ENCODE results near the gene SLC22A5.

The SLC22A5 gene

DNA sequence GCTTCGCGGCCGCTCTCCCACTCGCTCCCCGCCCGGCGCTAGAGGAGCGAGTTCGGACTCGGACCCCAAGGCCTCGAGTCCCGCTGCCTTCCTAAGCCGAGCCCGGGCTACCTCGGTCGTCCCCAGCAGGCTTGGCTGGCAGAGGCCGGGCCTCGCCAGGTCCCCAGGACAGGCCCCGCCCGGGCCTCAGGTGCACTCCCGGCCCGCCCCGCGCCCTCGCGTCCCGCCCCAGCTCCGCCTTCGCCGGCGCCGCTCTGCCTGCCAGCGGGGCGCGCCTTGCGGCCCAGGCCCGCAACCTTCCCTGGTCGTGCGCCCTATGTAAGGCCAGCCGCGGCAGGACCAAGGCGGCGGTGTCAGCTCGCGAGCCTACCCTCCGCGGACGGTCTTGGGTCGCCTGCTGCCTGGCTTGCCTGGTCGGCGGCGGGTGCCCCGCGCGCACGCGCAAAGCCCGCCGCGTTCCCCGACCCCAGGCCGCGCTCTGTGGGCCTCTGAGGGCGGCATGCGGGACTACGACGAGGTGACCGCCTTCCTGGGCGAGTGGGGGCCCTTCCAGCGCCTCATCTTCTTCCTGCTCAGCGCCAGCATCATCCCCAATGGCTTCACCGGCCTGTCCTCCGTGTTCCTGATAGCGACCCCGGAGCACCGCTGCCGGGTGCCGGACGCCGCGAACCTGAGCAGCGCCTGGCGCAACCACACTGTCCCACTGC, at the start of gene SLC22A5:
Gene SLC22A5 (plus strand): TSS at position 237 of the 707 bp plus-strand sequence. CDS start 263 bp downstream, at position 500.
- peak; percentile 34 for DNase-seq (ENCODE audit: low read depth)

DNA sequence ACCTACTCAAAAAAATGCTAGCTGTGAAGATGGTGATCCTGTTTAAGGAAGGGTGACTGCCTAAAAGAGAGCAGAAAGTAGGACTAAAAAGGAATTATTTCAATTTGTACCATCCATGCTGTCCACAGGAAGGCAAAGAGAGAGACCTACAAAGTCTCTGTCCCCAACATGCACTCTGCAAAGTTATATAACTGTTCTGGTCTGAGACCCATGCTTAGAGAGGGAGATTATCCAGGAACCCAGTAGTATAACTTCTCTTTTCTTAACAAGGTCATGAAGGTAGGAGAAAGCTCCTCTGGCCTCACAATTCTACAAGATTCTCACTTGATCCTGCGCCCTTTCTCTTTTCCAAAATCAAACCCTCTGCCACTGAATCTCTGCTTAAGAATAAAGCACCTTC, 49.5 kb upstream of the SLC22A5 start:
- DNase-seq (ENCODE audit: low read depth) = no peak

DNA sequence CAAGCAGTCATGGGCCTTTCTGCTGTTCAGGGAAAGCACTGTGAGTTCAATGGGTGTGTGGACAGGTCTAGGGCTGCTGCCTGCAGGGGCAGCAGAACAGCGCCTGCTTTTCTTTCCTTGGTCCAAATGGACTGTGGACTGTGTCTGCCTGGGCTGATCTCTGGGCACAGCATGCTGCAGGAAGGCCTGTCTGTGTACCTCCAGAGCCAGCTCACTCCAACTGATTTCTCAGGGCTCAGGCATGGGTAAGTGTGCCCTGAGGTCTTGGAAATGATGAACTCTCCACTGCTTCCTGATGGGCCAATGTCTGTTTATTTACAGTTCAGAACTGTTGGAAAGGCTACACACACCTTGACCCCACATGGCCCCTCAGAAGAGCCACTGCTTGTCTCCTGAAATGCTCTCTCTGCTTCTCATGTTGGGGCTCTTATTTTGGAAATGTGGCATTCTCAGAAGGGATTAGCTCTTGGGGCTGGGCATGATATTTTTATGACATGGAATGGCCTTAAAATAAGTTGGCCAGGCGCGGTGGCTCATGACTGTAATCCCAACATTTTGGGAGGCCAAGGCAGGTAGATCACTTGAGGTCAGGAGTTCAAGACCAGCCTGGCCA, 48.3 kb upstream of the SLC22A5 start:
- no peak for DNase-seq (ENCODE audit: low read depth)

DNA sequence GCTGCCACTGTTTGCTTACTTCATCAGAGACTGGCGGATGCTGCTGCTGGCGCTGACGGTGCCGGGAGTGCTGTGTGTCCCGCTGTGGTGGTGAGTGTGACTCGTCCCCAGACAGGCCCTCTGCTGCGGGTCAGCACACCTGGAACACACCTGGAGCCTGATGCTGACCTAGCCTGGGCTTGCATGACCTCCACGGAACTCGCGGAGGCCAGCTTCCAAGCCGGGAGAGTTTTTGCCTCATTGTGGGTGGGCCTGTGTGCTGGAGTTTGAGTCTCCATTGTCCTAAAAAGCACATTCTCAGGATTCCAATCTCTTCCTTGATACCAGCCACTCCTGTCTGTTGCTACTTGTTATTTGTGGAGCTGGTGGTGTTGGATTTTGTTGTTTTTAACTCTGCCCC, 47.2 kb upstream of the SLC22A5 start:
- no peak for DNase-seq (ENCODE audit: low read depth)

DNA sequence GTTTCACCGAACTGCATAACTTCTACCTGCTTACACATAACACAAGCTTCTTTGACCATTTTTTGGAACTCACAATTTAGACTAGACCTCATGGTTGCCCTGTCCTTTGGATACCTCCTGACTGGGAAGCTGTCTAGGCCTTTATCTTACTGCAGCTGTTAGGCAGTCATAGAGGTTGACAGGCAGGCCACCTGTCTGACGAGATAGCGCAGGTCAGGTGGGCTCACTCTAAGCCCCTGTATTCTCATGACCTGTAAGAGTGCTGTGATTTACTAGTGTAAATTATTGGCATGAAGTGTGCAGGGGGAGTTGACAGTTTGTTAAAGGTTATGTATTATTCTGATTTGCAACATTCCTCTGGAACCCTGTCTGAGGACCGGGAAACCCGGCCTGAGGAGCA, 46.3 kb upstream of the SLC22A5 start:
- DNase-seq (ENCODE audit: low read depth) = no peak

DNA sequence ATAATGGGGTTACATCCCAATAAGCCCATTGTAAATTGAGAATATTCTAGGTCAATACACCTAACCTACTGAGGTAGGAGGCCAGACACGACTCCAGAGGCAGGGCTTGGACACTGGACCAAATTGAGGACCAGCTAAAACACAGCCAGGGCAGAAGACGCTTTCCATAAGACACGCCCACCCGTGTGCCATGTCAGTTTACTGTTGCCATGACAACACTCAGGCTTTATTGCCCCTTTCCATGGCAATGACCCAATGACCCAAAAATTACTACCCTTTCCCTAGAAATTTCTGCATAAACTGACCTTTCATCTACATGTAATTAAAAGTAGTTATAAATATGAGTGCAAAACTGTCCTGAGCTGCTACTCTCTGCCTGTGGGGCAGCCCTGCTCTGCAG, 43.8 kb upstream of the SLC22A5 start:
- no peak for DNase-seq (ENCODE audit: low read depth)

DNA sequence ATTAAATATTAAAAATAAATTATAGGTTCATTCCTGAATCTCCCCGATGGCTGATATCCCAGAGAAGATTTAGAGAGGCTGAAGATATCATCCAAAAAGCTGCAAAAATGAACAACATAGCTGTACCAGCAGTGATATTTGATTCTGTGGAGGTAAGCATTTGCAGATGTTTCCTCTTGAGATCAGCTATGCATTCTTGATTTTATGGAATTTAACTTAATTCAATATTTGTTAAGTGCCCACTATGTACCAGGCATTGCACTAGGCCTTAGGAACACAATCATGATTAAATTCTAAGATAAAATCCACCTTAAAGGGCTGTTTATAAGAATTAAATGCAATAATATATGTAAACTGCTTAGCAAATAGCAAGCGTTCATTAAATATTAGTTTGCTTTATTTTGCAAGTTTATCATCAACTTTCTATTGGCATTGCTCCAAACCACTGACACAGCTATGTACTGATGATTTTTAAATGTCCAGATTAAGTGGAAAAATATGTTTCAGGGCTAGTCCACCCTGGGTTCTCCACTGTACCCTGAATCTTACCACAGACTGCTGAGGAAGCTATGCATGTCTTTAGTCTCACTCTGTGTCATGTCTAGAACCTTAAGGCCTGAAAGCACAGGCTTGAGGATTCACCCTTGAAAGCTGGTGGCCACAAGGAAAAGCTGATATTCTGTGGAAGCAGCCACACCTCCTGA, 42.1 kb upstream of the SLC22A5 start:
- no peak for DNase-seq (ENCODE audit: low read depth)

DNA sequence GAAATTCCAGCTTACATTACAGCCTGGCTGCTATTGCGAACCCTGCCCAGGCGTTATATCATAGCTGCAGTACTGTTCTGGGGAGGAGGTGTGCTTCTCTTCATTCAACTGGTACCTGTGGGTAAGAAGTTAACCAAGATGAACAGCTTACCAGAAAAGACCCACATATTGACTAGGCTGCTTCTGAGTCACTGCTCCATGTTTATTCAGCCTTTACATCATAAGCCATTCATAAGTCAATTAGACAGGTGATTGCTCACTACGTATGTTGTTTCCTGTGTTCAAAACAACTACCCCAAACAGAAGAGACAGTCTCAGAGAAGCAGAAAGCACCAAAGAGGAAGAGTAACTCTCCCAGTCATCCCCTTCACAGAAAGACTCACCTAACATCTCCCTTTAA, 34.7 kb upstream of the SLC22A5 start:
- DNase-seq (ENCODE audit: low read depth) = no peak

DNA sequence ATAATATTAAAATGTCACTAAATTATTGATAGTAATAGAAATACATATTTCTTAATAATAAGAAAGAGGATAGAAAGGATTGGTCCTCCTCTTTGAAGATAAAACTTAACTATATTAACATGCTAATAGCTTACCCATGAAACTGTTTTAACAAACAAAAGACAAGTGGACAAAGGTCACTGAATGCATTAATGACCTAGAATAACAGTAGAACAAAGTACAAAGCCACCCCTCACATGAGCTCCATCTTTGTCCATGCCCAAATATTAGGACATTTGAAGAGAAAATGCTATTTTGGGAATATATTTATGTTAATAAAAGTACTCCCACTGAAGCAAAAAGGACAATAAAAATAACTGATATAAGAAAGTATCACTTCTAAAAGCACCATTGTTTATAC, 34.1 kb upstream of the SLC22A5 start:
- no peak for DNase-seq (ENCODE audit: low read depth)

DNA sequence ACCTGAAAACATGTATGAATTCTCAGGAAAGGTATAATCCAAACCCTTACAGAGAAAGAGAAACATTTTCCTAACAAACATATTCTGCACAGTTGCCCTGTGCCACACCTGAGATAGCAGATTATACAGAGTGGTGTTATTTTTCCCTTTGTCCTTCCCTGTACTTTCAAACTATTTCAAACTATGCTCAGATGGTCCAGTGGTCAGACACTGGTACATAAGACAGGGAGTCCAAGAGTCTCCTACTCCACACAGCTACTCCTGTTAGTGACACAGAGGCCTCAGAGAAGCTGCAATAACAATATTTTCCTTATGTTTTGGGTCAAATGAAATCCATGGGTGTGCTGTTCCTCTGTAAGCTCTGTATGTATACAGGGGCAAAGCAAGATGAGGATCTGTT, 30.0 kb upstream of the SLC22A5 start:
- no peak for DNase-seq (ENCODE audit: low read depth)

DNA sequence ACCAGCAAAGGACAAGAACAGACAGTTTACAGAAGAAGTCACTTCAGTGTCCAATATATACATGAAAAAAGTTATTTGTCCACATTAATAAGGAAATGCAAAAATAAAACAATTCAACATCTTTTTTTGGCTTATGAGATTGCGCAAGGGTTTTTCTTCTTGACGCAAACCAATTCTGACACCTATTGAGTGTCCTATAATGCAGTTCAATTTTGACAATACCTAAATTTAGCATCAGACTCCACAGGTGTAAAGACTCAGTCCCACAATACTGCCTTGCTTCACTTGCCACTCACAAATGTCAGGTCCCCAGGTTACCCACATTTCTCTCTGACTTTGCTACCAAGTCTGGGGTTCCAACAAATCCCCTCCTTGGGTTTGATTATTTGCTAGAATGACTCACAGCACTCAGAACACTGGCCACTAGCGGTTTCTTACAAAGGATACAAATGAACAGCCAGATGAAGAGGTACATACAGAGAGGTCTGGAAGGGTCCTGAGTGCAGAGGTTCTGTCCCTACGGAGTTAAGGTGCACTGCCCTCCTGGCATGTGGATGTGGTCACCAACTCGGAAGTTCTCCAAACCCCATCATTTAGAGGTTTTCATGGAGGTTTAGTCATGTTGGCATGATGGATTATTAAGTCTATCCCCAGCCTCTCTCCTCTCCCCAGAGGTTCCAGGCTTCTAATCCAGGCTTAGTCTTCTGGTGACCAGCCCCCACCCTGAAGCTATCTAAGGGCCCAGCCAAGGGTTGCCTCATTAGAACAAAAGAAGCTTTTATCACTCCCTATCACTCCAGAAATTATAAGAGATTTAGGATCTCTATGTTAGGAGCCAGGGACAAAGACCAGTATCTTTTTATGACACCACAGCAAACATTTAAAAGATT, 27.0 kb upstream of the SLC22A5 start:
- no peak for DNase-seq (ENCODE audit: low read depth)

DNA sequence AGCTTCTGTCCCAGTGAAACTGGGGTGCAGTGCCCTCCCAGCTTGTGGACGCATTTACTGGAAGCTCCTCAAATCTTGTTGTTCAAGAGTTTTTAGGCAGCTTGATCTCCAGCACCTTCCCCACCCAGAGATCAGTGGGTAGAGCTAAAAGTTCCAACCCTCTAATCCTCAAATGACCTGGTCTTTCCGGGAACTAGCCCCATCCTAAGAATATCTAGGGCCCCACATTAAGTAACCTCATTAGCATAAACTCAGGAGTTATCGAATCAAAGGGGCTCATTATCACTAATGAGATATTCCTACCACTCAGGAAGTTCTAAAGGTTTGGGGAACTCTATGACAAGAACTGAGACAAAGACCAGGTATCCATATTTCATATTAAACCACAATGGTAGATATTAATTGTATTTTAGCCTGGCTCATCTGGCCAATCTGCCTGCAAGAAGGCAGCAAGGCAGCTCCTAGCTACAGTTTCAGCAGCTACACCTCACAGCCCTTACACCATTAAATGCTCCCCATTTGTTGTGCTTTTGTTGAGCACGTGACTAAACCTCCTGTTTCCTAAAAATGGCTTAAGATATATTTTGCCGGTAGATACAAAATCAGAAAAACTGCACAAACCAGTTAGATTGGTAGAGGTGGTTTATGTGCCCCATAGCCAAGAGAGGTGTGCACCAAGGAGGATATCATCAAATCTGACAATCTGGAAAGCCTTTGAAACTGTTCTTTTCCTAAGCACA, 24.6 kb upstream of the SLC22A5 start:
- no peak for DNase-seq (ENCODE audit: low read depth)

DNA sequence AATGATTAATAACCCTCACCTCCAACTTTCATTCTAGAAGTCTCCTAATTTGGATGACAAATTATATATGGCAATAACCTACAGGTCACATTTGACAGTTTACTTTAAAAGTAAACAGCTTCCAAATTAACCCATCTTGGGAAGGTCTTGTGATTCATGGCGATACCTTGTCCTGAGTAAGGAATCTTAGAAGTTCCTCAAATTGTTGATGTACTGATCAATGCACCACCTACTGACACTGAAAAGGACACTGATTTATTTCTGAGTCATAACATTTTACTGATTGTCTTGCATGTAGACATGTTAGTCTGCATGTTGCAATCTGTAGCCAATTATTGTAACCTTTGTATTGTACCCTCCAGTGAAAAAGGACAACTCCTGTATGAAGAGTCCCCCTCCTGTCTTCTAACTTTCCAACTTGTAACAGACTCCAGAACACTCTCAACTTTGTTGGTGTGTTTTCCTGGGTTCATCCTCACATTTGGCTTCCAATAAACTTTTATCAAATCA, 16.0 kb upstream of the SLC22A5 start:
- DNase-seq (ENCODE audit: low read depth) = no peak

DNA sequence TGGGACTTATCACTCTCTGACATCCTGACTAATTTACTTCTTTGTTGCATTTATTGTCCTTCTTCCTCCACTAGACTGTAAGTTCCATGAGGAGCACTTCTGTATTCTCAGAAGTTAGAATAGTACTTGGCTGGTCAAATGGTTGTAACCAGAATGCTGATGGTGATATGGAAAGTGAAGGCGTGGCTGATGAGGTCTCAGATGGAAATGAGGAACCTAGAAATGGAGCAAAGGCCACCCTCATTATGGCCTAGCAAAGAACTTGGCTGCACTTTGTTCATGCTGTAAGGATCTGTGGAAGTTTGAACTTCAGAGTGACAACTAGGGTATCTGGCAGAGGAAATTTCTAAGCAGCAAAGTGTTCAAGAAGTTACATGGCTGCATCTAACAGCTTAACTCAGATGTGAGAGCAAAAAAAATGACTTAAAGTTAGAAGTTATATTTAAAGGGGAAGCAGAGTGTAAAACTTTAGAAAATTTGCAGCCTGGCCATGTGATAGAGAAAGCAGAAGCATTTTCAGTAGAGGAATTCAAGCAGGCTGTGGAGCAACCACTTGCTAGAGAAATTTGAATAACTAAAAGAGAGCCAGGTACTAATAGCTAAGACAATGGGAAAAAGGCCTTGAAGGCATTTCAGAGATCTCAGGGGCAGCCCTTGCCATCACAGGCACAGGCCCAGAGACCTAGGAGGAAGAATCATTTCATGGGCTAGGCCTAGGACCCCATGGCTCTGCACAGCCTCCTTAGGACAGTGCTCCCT, 14.9 kb upstream of the SLC22A5 start:
- no peak for DNase-seq (ENCODE audit: low read depth)

DNA sequence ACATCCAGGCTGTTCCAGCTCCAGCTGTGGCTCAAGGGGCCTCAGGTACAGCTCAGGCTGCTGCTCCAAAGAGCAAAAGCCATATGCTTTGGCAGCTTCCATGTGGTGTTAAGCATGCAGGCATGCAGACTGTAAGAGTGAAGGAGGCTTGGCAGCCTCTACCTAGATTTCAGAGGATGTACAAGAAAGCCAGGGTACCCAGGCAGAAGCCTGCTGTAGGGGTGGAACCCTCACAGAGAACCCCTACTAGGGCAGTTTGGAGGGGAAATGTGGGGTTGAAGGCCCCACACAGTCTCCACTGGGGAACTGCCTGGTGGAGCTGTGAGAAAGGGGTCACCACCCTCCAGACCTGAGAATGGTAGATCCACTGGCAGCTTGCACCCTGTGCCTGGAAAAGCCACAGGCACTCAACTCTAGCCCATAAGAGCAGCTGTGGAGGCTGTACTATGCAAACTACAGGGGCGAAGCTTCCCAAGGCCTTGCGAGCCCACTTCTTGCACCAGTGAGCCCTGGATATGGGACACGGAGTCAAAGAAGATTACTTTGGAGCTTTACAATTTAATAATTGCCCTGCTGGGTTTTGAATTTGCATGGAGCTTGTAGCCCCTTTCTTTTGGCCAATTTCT, 14.3 kb upstream of the SLC22A5 start:
- no peak for DNase-seq (ENCODE audit: low read depth)

DNA sequence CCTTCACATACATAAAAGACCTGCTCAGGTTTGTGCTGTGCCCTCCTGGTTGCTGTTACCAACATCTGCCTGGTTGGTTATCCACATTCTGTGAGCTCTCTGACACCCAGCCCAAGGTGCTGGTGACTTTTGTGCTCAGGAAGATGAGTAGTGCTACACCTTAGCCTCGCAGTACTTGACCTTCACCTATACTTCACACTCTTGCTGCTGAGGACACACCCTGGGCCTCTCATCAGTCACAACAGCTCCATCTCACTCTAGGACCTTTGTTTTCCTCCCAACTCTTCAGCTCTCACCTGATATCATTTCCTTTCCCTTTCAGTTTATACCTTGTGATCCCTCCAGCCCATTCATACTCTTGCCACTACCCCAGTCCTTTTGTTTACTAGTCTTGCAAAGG, 10.7 kb upstream of the SLC22A5 start:
- DNase-seq (ENCODE audit: low read depth) = no peak

DNA sequence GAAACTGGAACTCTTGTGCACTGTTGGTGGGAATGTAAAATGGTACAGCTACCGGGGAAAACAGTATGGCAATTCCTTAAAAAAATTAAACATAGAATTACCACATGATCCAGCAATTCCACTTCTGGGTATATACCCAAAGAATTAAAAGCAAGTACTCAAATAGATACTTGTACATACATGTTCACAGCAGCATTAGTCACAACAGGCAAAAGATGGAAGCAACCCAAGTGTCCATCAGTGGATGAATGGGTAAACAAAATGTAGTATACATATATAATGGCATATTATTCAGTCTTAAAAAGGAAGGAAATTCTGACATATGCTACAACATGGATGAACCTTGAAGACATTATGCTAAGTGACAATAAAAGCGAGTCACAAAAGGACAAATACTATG, 7.4 kb upstream of the SLC22A5 start:
- no peak for DNase-seq (ENCODE audit: low read depth)

DNA sequence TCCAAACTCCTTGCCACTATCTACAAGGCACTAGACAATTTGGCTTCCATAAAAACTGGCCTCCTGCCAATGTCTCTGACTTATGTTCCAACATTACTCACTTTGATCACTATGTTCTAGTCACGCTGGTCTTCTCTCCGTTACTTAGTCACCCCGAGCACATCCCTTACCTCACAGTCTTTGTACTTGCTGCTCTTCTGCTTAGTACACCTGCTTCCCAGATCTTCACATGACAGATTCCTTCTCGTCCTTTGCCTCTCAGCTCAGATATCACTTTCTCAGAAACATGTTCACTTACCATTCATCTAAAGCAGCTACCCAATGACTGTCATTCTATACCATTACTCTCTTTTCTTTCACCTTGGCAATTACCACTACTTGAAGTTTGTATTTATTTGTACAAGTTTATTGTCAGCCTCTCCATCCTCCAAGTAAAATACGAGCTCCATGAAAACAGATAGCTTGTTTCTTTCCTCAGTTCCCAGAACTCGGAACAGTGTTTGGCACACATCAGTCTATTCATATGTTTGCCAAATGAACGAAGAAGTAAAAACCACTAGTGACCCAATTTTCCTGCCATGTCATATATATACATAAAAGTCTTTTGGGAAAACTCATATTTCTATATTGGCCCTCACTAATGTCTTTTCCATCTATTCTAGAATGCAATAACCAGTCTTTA, 5.9 kb upstream of the SLC22A5 start:
- DNase-seq (ENCODE audit: low read depth) = no peak

DNA sequence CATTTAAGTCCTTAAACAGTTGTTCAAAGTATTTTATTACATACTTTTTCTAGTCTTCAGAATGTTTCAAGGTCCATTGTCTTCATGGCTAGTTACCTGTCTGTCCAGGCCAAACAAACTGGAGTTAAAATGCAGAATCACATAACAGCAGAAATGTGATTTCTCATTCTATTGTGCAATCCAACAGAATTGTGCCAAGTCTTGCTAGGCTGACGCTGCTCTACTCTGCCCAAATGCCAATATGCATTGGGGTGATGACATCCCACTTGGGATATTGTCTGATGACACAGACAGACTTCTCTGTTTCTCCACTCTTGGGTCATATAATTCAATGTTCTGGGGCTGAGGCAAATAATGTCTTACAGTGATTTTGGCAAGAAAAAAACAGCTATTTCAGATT, 5.2 kb upstream of the SLC22A5 start:
- no peak for DNase-seq (ENCODE audit: low read depth)

DNA sequence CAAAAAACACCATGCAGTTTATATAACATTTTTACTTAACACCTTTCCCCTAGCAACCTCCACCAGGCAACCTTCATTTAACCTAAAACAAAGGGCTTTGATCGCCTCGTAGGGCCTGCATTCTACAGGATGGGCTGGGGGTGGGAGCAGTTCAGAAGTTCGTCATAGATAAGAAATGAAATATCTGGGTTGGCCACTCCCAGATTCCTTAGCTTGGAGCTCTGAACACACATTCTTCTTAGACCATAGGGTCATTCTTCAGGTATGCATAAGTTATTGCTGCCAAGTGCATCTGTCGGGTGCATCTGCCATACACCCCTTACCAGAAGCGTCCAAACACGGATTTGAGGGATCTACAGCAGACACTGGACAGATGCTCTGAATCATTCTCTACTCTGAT, 4.3 kb upstream of the SLC22A5 start:
- DNase-seq (ENCODE audit: low read depth) = no peak
